Neutrophil (primary cell): ENCODE measurements around the gene ERP29.

ENCODE experiments used
- H3K27ac ChIP-seq: fragments of 200-600 bp; sonication (generic); 2 replicates; pipeline ENCODE4 v1.5.1; 2016; ENCODE audit warnings: mild to moderate bottlenecking, moderate library complexity
- H3K27me3 ChIP-seq: fragments of 200-600 bp; sonication (generic); 2 replicates; pipeline ENCODE4 v1.6.0; 2016; ENCODE audit warnings: mild to moderate bottlenecking
- H3K36me3 ChIP-seq: fragments of 200-600 bp; sonication (generic); 2 replicates; pipeline ENCODE4 v1.5.1; 2017
- H3K4me1 ChIP-seq, 2 experiments: fragments of 200-600 bp in 1 of 2; sonication (generic) in 1 of 2; 1 replicate in 1 of 2; 2 replicates in 1 of 2; pipeline versions ENCODE4 v1.5.1 to v1.6.1; 2013 to 2016; ENCODE audit warnings: low read depth in 1 of 2, low read length in 1 of 2, mild to moderate bottlenecking in 1 of 2, moderate library complexity in 1 of 2; ENCODE audit not compliant: control insufficient read depth in 1 of 2, insufficient read depth in 1 of 2
- H3K4me3 ChIP-seq, 2 experiments: fragments of 200-600 bp in 1 of 2; sonication (generic) in 1 of 2; 1 replicate in 1 of 2; 2 replicates in 1 of 2; pipeline ENCODE4 v1.5.1; 2013 to 2016; ENCODE audit warnings: low read depth in 1 of 2, low read length in 1 of 2, mild to moderate bottlenecking in 1 of 2, moderate library complexity in 1 of 2
- H3K9me3 ChIP-seq: fragments of 200-600 bp; sonication (generic); 2 replicates; pipeline ENCODE4 v1.5.1; 2016
- CTCF ChIP-seq: fragments of 200-600 bp; sonication (generic); IDR thresholded peaks from 2 replicates; pipeline ENCODE4 v1.5.1; 2016; ENCODE audit warnings: antibody characterized with exemption

The ERP29 gene

GRCh38 chr12:111976860-111977259 is 36.4 kb upstream of the ERP29 start:
- Histone ChIP-seq H3K4me1 (peaks cover 0 to 6% of the 10 kb centered on the region in 2 experiments), H3K27ac (no peak overlapping the region), H3K9me3 (no peaks in the 10 kb centered on the region), H3K27me3 (no peaks in the 10 kb centered on the region), H3K4me3 (no peak overlapping the region), H3K36me3 (no peaks in the 10 kb centered on the region)
- TF ChIP-seq CTCF, result no peak

DNA sequence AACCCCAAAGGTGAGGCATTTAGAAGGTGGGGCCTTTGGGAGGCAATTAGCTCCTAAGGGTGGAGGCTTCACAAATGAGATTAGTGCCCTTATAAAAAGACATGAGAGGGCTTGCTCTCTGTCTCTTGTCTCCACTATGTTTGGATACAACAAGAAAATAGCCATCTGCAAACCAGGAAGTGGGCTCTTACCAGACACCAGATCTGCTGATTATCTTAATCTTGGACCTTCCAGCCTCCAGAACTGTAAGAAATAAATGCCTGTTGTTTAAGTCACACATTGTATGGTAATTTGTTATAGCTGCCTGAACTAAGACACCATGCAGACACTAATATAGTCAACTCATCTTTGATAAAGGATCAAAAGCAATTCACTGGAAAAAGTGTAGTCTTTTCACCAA is 34.7 kb upstream of the ERP29 start:
- Histone ChIP-seq H3K27ac (no peak overlapping the region), H3K36me3 (no peaks in the 10 kb centered on the region), H3K4me3 (no peak overlapping the region), H3K27me3 (no peaks in the 10 kb centered on the region), H3K4me1 (peaks cover 0 to 6% of the 10 kb centered on the region in 2 experiments), H3K9me3 (no peaks in the 10 kb centered on the region)
- no peak for TF ChIP-seq CTCF

DNA sequence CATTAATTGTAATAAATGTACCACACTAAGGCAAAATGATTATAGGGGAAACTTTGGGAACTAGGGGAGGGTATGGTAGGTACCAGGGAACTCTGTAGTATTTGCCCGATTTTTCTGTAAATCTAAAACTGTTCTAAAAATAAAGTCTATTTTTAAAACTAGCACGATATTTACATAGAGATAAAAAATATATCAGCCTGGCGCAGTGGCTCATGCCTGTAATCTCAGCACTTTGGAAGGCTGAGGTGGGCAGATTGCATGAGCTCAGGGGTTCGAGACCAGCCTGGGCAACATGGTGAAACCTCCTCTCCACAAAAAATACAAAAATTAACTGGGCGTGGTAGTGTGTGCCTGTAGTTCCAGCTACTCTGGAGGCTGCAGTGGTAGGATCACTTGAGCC is 32.6 kb upstream of the ERP29 start:
- Histone ChIP-seq H3K4me1 (peaks cover 0 to 6% of the 10 kb centered on the region in 2 experiments), H3K36me3 (no peaks in the 10 kb centered on the region), H3K9me3 (no peaks in the 10 kb centered on the region), H3K27ac (no peak overlapping the region), H3K4me3 (no peak overlapping the region), H3K27me3 (no peaks in the 10 kb centered on the region)
- no peak for TF ChIP-seq CTCF

DNA sequence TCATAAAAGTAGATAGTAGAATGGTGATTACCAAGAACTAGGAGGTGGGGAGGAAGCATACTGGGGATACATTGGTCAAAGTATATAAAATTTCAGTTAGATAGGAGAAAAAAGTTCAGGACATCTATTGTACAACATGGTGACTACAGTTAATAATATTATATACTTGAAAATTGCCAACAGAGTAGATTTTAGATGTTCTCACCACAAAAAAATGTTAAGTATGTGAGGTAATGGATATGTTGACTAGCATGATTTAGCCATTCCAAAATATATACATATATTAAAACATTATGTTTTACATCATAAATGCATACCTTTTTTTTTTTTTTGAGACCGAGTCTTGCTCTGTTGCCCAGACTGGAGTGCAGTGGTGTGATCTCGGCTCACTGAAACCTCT is 31.2 kb upstream of the ERP29 start:
- H3K27ac ChIP-seq, result no peak overlapping the region
- H3K4me1 ChIP-seq, result no peaks in the 10 kb centered on the region
- H3K36me3 ChIP-seq, result no peaks in the 10 kb centered on the region
- H3K27me3 ChIP-seq, result no peaks in the 10 kb centered on the region
- no peak overlapping the region for H3K4me3 ChIP-seq
- no peak for TF ChIP-seq CTCF
- H3K9me3 ChIP-seq, result no peaks in the 10 kb centered on the region

- Histone ChIP-seq H3K4me1 (no peaks in the 10 kb centered on the region), H3K9me3 (no peaks in the 10 kb centered on the region), H3K27ac (no peak overlapping the region), H3K36me3 (no peaks in the 10 kb centered on the region), H3K27me3 (no peaks in the 10 kb centered on the region), H3K4me3 (no peak overlapping the region)
- no peak for TF ChIP-seq CTCF
Measured at GRCh38 chr12:111984820-111985219, 28.4 kb upstream of the ERP29 start.

GRCh38 chr12:111991535-111991934 is 21.7 kb upstream of the ERP29 start:
- no peaks in the 10 kb centered on the region for H3K4me1 ChIP-seq

More at GRCh38 chr12:111991535-111991934, 21.7 kb upstream of the ERP29 start:
- Histone ChIP-seq H3K9me3 (no peaks in the 10 kb centered on the region), H3K27ac (no peak overlapping the region), H3K36me3 (no peaks in the 10 kb centered on the region), H3K27me3 (no peaks in the 10 kb centered on the region), H3K4me3 (no peak overlapping the region)
- no peak for TF ChIP-seq CTCF
